Pancreas (tissue), 10 donors: ENCODE data around the gene TNNI2. TPM values are rescaled to one million over a fixed set of nuclear protein-coding genes. Genes with fewer than 3 reads are reported as not detected.
"Not testable (repeated sequence)": the region's sequence is repeated elsewhere in the genome, so short reads cannot be mapped to it uniquely, and the experiment has no call there.

Experiments
- ATAC-seq, 4 donors: fragments of 200-7000 bp; cut with Tn5 transposase; one replicate each; pipeline versions ENCODE4 v1.8.0 to v1.9.1; 2020; ENCODE audit warnings: mild to moderate bottlenecking in 4 of 4, moderate library complexity in 4 of 4
- DNase-seq, 6 donors: peaks; one replicate each; pipeline ENCODE4 v3.0.0-alpha.2; 2020
- FAIRE-seq: peaks from 2 replicates; lab custom pipeline; 2012; peaks lifted over from hg19 to GRCh38; lab: Jason Lieb, UNC
- H3K27ac ChIP-seq, 4 donors: fragments of 200-600 bp; sonication (generic); 1 replicate in 3 of 4; 2 replicates in 1 of 4; pipeline versions ENCODE4 v1.5.0 to v1.8.0; 2020
- H3K27me3 ChIP-seq, 4 donors: fragments of 200-600 bp; one replicate each; pipeline ENCODE4 v1.8.0; 2021
- H3K36me3 ChIP-seq, 3 donors: fragments of 200-600 bp; sonication (generic) in 1 of 3; one replicate each; pipeline versions ENCODE4 v1.5.0 to v1.8.0; 2020 to 2021
- H3K4me1 ChIP-seq, 3 donors: fragments of 200-600 bp; one replicate each; pipeline ENCODE4 v1.8.0; 2021
- H3K4me3 ChIP-seq, 4 donors: fragments of 200-600 bp; sonication (generic) in 2 of 4; one replicate each; pipeline versions ENCODE4 v1.5.0 to v1.8.0; 2020 to 2021
- H3K9me3 ChIP-seq, 4 donors: fragments of 200-600 bp; one replicate each; pipeline ENCODE4 v1.8.0; 2021
- CTCF ChIP-seq, 4 donors: fragments of 200-600 bp; sonication (generic) in 3 of 4; IDR thresholded peaks; one replicate each; pipeline versions ENCODE4 v1.5.0 to v1.8.0; 2021; ENCODE audit warnings: antibody characterized with exemption in 4 of 4
- WGBS, 2 donors: extraction: QIAGEN DNeasy Blood & Tissue Kit; methylation state at CpG; one replicate each; pipeline ENCODE4 v1.1.7; 2013; 5-methylcytosine and 5-hydroxymethylcytosine counted together
- intact Hi-C, 3 donors: fragments of 100-400 bp; cut with DNase I; formaldehyde crosslinking; loops; one replicate each; pipeline versions ENCODE4 v1.11.1 to v1.14.2; 2022
- polyA plus RNA-seq, 2 donors: library from polyadenylated mRNA; stranded (reverse); fragments of 200-250 nt; gene quantifications; one replicate each; pipeline ENCODE4 v1.2.3, GENCODE V29; 2013
- total RNA-seq, 6 donors: library from RNA; stranded (reverse); fragmentation: NEBNext Ultra II Directional in 4 of 6; extraction: Animal tissue kit (Norgen Biotek cat#: 25700) in 4 of 6; gene quantifications; one replicate each; pipeline versions ENCODE4 v1.2.1 to v1.2.4, GENCODE V29; 2021 to 2023
- donor health status: healthy with polysubstance abuse.
- donor health status: DM: no; HTN: no; CAD: no; lungs with moderate emphysema.
- donor health status: DM: no; HTN: no; CAD: no.
- donor health status: control.
- donor health status: control.
- donor health status: Bipolar disorder and iron deficiency.
- donor health status: DM: yes; HTN: yes; CAD: no.
- donor health status: DM: no; HTN: no; CAD: no.
- donor health status: DM: no; HTN: no; CAD: no.
- donor health status: DM: yes; HTN: yes; CAD: no.

Gene TNNI2
- total and polyA plus RNA-seq, 8 donors = 2.5 to 57.4 (median 6.6) TPM; not detected in 1

- WGBS, 2 donors = 76 to 79% methylated on average over 10 of the region's 10 CpGs
- no peak for ATAC-seq
- FAIRE-seq = no peak
Measured at GRCh38 chr11:1810761-1811160, 28.0 kb upstream of the TNNI2 start.

GRCh38 chr11:1812274-1812673, 26.5 kb upstream of the TNNI2 start:
- FAIRE-seq = no peak
- no peak overlapping the region for H3K4me3 ChIP-seq
- no peak overlapping the region for H3K27ac ChIP-seq
- ATAC-seq = no peak
- no peak for TF ChIP-seq CTCF (IDR thresholded peaks at IDR 0.05)
- intact Hi-C loops = no loop called here
- H3K36me3 ChIP-seq = no peaks in the 10 kb centered on the region
- H3K27me3 ChIP-seq = no peaks in the 10 kb centered on the region
- H3K9me3 ChIP-seq = no peaks in the 10 kb centered on the region
- H3K4me1 ChIP-seq = no peaks in the 10 kb centered on the region
- DNase-seq = no peak
- 87 to 89% methylated on average over 5 of the region's 5 CpGs for WGBS, 2 donors

More at GRCh38 chr11:1810761-1811160, 28.0 kb upstream of the TNNI2 start:
- intact Hi-C loops = no loop called here
- H3K4me1 ChIP-seq = peaks cover 0 to 6% (median 4%) of the 10 kb centered on the region in 3 donors
- H3K36me3 ChIP-seq = no peaks in the 10 kb centered on the region
- no peak for DNase-seq
- no peak for TF ChIP-seq CTCF (IDR thresholded peaks at IDR 0.05)
- H3K9me3 ChIP-seq = no peaks in the 10 kb centered on the region
- no peaks in the 10 kb centered on the region for H3K27me3 ChIP-seq
- H3K27ac ChIP-seq = no peak overlapping the region
- H3K4me3 ChIP-seq = no peak overlapping the region

- 79 to 83% methylated on average over 15 of the region's 15 CpGs for WGBS, 2 donors
- Histone ChIP-seq H3K27ac (no peak overlapping the region), H3K4me1 (no peaks in the 10 kb centered on the region), H3K36me3 (no peaks in the 10 kb centered on the region), H3K27me3 (no peaks in the 10 kb centered on the region), H3K4me3 (no peak overlapping the region), H3K9me3 (no peaks in the 10 kb centered on the region)
- TF ChIP-seq CTCF (IDR thresholded peaks at IDR 0.05) = no peak
- no peak for DNase-seq
- ATAC-seq = no peak
- intact Hi-C loops = no loop called here
- no peak for FAIRE-seq
Measured at GRCh38 chr11:1812801-1813200, 26.0 kb upstream of the TNNI2 start.

- H3K4me3 ChIP-seq, intact Hi-C loops, H3K9me3 ChIP-seq, FAIRE-seq, H3K27me3 ChIP-seq, DNase-seq, H3K4me1 ChIP-seq, H3K36me3 ChIP-seq, H3K27ac ChIP-seq, ATAC-seq: not testable (repeated sequence)
- WGBS, 2 donors = 91 to 92% methylated on average over 9 of the region's 9 CpGs
Measured at GRCh38 chr11:1813356-1813755, 25.4 kb upstream of the TNNI2 start.

GRCh38 chr11:1814691-1815090, 24.1 kb upstream of the TNNI2 start:
- ATAC-seq (no peak), FAIRE-seq (no peak), DNase-seq (no peak)
- no peaks in the 10 kb centered on the region for H3K27me3 ChIP-seq
- WGBS, 2 donors = 88 to 94% methylated on average over 10 of the region's 10 CpGs
- H3K36me3 ChIP-seq = no peaks in the 10 kb centered on the region
- H3K9me3 ChIP-seq = no peaks in the 10 kb centered on the region
- H3K4me1 ChIP-seq = no peaks in the 10 kb centered on the region
- intact Hi-C loops = no loop called here
- H3K27ac ChIP-seq = no peak overlapping the region
- TF ChIP-seq CTCF (IDR thresholded peaks at IDR 0.05) = no peak
- H3K4me3 ChIP-seq = no peak overlapping the region
